Measurements from ENCODE around the gene COL6A5. TPM values are rescaled to one million over a fixed set of nuclear protein-coding genes. Genes with fewer than 3 reads are reported as not detected.

Gene COL6A5
- not detected for total RNA-seq
- not detected for polyA plus RNA-seq
- long read RNA-seq, donor 1 = 0 reads
- long read RNA-seq, donor 2 = 0 reads

GRCh38 chr3:130345487-130346079 is at the start of gene COL6A5:
Gene COL6A5 (plus strand): TSS chr3:130345672. CDS start chr3:130373639, 27,967 bp downstream.
- peaks cover 5 to 8% (median 5%) of the 10 kb centered on the region in 3 donors for H3K27me3 ChIP-seq (ENCODE audit: insufficient read depth in 3 of 3, low read length in 2 of 3)
- no peaks in the 10 kb centered on the region for H3K4me1 ChIP-seq
- no peak for TF ChIP-seq CTCF (IDR thresholded peaks at IDR 0.05)
- no peak for ATAC-seq
- no peaks in the 10 kb centered on the region for H3K36me3 ChIP-seq (ENCODE audit: insufficient read depth in 1 of 2, low read depth in 1 of 2)
- H3K9me3 ChIP-seq = peaks cover under 1% of the 10 kb centered on the region
- no peak for DNase-seq
- intact Hi-C loops (cut with DNase I) = no loop called here
- H3K27ac ChIP-seq = no peak within 1 kb of the TSS
- WGBS, 3 donors = 1 to 2% (median 1%) methylated on average over 35 to 41 of the region's 41 CpGs
- H3K4me3 ChIP-seq = no peak within 1 kb of the TSS

- H3K36me3 ChIP-seq (ENCODE audit: insufficient read depth in 1 of 2, low read depth in 1 of 2) = no peaks in the 10 kb centered on the region
- TF ChIP-seq CTCF (IDR thresholded peaks at IDR 0.05) = no peak
- no peak overlapping the region for H3K4me3 ChIP-seq
- intact Hi-C loops (cut with DNase I) = no loop called here
- DNase-seq (no peak), ATAC-seq (no peak)
- H3K27me3 ChIP-seq (ENCODE audit: insufficient read depth in 3 of 3, low read length in 2 of 3) = peaks cover 0 to 2% (median 0%) of the 10 kb centered on the region in 3 donors
- 56 to 65% (median 60%) methylated on average over 2 of the region's 2 CpGs for WGBS, 3 donors
- H3K4me1 ChIP-seq = no peaks in the 10 kb centered on the region
- H3K27ac ChIP-seq = no peak overlapping the region
- no peaks in the 10 kb centered on the region for H3K9me3 ChIP-seq
Measured at GRCh38 chr3:130299531-130299930, 45.9 kb upstream of the COL6A5 start.

- no peaks in the 10 kb centered on the region for H3K9me3 ChIP-seq
- H3K36me3 ChIP-seq (ENCODE audit: insufficient read depth in 1 of 2, low read depth in 1 of 2) = no peaks in the 10 kb centered on the region
- H3K4me1 ChIP-seq = no peaks in the 10 kb centered on the region
- peaks cover 0 to 2% (median 0%) of the 10 kb centered on the region in 3 donors for H3K27me3 ChIP-seq (ENCODE audit: insufficient read depth in 3 of 3, low read length in 2 of 3)
- ATAC-seq = no peak
- no peak overlapping the region for H3K27ac ChIP-seq
- no peak overlapping the region for H3K4me3 ChIP-seq
- 92 to 94% (median 93%) methylated on average over 11 of the region's 11 CpGs for WGBS, 3 donors
- no peak for DNase-seq
- TF ChIP-seq CTCF (IDR thresholded peaks at IDR 0.05) = no peak
- intact Hi-C loops (cut with DNase I) = no loop called here
Measured at GRCh38 chr3:130300888-130301287, 44.6 kb upstream of the COL6A5 start.

GRCh38 chr3:130310109-130310508 is 35.4 kb upstream of the COL6A5 start:
- Histone ChIP-seq H3K36me3 (ENCODE audit: insufficient read depth in 1 of 2, low read depth in 1 of 2) (no peaks in the 10 kb centered on the region), H3K27me3 (ENCODE audit: insufficient read depth in 3 of 3, low read length in 2 of 3) (no peaks in the 10 kb centered on the region), H3K4me3 (no peak overlapping the region), H3K27ac (no peak overlapping the region), H3K4me1 (no peaks in the 10 kb centered on the region), H3K9me3 (no peaks in the 10 kb centered on the region)
- intact Hi-C loops (cut with DNase I) = no loop called here
- no peak for DNase-seq
- TF ChIP-seq CTCF (IDR thresholded peaks at IDR 0.05) = no peak
- no peak for ATAC-seq
- WGBS, 3 donors = 64 to 68% (median 68%) methylated on average over 4 of the region's 4 CpGs

- intact Hi-C loops (cut with DNase I) = no loop called here
- DNase-seq (no peak), ATAC-seq (no peak)
- no peak for TF ChIP-seq CTCF (IDR thresholded peaks at IDR 0.05)
- Histone ChIP-seq H3K4me3 (no peak overlapping the region), H3K4me1 (no peaks in the 10 kb centered on the region), H3K27ac (no peak overlapping the region), H3K27me3 (ENCODE audit: insufficient read depth in 3 of 3, low read length in 2 of 3) (no peaks in the 10 kb centered on the region), H3K36me3 (ENCODE audit: insufficient read depth in 1 of 2, low read depth in 1 of 2) (no peaks in the 10 kb centered on the region), H3K9me3 (no peaks in the 10 kb centered on the region)
Measured at GRCh38 chr3:130312374-130312773, 33.1 kb upstream of the COL6A5 start.
